ENCODE results near the gene RSPH6A. TPM values are rescaled to one million over a fixed set of nuclear protein-coding genes. Genes with fewer than 3 reads are reported as not detected.

Gene RSPH6A
- total RNA-seq, 1 donor from 2014 or later, result 0.19 TPM

DNA sequence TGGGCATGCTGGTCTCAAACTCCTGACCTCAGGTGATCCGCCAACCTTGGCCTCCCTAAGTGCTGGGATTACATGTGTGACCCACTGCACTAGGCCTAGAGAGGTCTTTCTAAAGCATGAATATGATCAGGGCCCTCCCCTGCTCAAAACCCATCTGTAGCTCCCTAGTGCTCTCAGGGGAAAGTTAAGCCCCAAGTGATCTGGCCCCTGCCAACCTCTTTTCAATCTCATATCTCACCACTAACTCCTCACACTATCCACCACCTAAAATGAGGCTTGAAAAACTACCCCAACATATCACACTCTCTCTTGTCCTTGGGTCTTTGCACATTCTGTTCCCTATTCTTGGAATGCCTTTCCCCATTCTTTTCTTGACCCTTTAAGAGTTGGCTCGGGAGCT is 20.5 kb downstream of the RSPH6A start:
- no peak for DNase-seq (ENCODE audit: extremely low spot score, unreplicated experiment)
- peak overlapping the region; percentile 18 for H3K4me3 Mint-ChIP-seq
- H3K27ac Mint-ChIP-seq, result no peak overlapping the region
- TF ChIP-seq, protein P1, sequence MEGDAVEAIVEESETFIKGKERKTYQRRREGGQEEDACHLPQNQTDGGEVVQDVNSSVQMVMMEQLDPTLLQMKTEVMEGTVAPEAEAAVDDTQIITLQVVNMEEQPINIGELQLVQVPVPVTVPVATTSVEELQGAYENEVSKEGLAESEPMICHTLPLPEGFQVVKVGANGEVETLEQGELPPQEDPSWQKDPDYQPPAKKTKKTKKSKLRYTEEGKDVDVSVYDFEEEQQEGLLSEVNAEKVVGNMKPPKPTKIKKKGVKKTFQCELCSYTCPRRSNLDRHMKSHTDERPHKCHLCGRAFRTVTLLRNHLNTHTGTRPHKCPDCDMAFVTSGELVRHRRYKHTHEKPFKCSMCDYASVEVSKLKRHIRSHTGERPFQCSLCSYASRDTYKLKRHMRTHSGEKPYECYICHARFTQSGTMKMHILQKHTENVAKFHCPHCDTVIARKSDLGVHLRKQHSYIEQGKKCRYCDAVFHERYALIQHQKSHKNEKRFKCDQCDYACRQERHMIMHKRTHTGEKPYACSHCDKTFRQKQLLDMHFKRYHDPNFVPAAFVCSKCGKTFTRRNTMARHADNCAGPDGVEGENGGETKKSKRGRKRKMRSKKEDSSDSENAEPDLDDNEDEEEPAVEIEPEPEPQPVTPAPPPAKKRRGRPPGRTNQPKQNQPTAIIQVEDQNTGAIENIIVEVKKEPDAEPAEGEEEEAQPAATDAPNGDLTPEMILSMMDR (conservative IDR thresholded peaks at IDR 0.05), result no peak
- peaks cover 4% of the 10 kb centered on the region for H3K27me3 Mint-ChIP-seq
- peaks cover 8% of the 10 kb centered on the region for H3K36me3 Mint-ChIP-seq
- H3K4me1 Mint-ChIP-seq (ENCODE audit: unreplicated experiment), result peaks cover 36% of the 10 kb centered on the region
- no peaks in the 10 kb centered on the region for H3K9me3 Mint-ChIP-seq

DNA sequence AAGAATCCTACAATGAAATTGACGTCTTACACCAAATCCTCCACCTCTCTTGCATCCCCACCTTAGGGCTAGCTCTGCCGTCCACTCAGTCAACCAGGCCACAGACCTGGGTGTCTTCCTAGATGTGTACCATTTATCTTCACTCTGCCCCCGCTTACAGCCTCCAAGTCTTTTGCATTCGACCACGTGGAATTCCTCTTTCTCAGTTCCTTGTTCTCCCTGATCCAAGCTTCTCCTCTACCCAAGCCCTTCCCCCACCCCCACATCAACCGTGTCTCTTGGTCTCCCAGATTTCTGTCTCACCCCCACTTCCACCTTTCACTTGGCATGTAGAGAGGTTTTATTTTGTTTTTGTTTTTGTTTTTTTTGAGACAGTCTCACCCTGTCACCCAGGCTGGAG is 21.2 kb downstream of the RSPH6A start:
- peaks cover 33% of the 10 kb centered on the region for H3K4me1 Mint-ChIP-seq (ENCODE audit: unreplicated experiment)
- peaks cover 11% of the 10 kb centered on the region for H3K36me3 Mint-ChIP-seq
- H3K27me3 Mint-ChIP-seq, result peaks cover under 1% of the 10 kb centered on the region
- H3K9me3 Mint-ChIP-seq, result no peaks in the 10 kb centered on the region
- no peak for DNase-seq (ENCODE audit: extremely low spot score, unreplicated experiment)
- H3K4me3 Mint-ChIP-seq, result peak overlapping the region; percentile 76
- no peak overlapping the region for H3K27ac Mint-ChIP-seq
- TF ChIP-seq, protein P1 (conservative IDR thresholded peaks at IDR 0.05), result no peak

DNA sequence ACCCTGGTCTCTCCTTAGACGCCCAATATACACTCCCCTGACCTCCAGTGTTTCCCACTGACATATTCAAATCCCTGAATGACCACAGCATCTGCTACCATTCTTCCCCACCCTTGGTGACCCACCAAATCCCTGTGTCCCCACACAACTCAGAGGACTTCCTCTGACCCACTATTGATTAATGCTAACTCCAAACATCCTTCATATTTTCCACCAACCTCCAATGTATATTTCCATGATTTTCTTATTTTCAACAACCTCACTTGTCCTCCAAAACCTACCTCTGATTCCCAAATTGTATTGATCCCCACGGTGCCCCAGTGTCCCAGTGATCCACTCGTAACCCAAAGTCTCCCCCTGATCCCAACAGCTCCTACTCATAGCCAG is 21.9 kb downstream of the RSPH6A start:
- no peak for DNase-seq (ENCODE audit: extremely low spot score, unreplicated experiment)
- Mint-ChIP-seq H3K36me3 (peaks cover 14% of the 10 kb centered on the region), H3K9me3 (no peaks in the 10 kb centered on the region), H3K27ac (peak overlapping the region; percentile 87), H3K27me3 (no peaks in the 10 kb centered on the region), H3K4me1 (ENCODE audit: unreplicated experiment) (peaks cover 31% of the 10 kb centered on the region), H3K4me3 (peak overlapping the region; percentile 88)
- TF ChIP-seq, protein P1 (conservative IDR thresholded peaks at IDR 0.05), result no peak

DNA sequence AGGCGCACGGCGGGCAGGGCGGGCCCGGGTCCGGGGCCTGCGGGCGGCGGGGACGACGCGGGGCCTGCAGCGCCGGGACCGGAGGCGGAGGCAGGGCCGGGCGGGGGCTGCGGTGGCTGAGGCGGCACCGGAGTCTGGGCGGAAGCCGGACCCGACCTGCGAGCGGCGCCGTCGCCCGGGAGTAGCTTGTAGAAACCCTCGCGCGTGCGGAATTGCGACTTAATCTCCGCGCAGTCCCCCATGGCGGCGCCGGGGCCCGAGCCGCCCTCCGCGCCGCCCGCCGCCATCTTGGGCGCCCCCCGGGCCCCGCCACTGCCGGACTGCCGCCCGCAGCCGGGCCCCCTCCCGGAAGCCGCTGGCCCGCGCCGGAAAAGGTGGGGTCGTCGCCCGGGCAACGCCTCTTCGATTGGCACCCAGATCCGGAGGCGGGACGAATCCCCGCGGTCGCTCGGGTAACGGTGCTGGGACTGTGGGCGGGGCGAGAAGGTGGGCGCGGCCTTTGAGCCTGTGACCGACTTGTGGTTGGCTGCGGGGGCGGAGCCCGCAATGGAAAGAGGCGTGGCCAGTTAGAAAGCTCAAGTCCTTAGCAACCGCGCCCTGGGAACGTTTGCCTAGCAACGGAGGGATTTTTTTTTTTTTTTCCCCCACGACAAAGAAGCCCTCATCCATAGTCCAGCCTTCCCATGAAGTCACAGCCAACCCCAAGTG is 22.5 kb downstream of the RSPH6A start, which contains the start of gene DMWD:
DMWD (minus strand) TSS at position 376 of the 708 bp plus-strand sequence; CDS start at position 287, 89 bp downstream.
- Mint-ChIP-seq H3K4me1 (ENCODE audit: unreplicated experiment) (peaks cover 31% of the 10 kb centered on the region), H3K27ac (peak within 1 kb of the TSS; percentile 87), H3K36me3 (peaks cover 16% of the 10 kb centered on the region), H3K9me3 (no peaks in the 10 kb centered on the region), H3K27me3 (no peaks in the 10 kb centered on the region), H3K4me3 (peak within 1 kb of the TSS; percentile 94)
- peak; percentile 100 for DNase-seq (ENCODE audit: extremely low spot score, unreplicated experiment)
- TF ChIP-seq, protein P1 (conservative IDR thresholded peaks at IDR 0.05), result no peak

DNA sequence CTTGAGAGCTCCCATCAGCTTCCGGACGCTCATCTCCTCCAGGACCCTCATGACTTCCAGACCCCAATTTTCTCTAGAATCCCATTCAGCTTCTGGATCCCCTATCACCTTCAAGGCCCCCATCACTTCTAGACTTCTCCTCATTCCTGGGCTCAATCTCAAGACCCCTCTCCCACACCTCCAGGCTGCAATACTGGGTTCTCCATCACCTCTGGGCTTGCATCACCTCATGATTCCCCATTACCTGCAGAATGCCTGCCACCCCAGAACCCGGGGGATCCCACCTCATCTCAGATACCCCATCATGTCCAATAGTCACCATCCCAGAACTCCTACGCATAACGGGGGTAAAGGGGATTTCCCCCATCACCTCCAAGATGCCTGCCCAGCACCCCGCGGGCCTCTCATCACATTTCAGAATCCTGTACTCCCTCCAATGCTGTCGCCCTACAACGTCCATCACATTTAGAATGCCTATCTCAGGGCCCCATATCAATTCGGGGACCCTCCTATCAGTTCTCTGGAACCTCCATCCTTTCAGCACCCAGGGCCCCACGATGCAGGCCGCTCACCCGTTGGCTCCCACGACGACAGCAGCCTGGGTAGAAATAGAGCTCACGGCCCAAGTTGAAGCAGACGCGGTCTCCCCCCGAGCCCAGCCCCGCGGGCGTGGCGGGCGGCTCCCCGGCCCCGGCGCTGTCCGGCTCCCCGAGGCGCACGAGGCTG is 23.2 kb downstream of the RSPH6A start:
- no peaks in the 10 kb centered on the region for H3K27me3 Mint-ChIP-seq
- peak overlapping the region; percentile 94 for H3K4me3 Mint-ChIP-seq
- peak overlapping the region; percentile 74 for H3K27ac Mint-ChIP-seq
- H3K9me3 Mint-ChIP-seq, result no peaks in the 10 kb centered on the region
- no peak for DNase-seq (ENCODE audit: extremely low spot score, unreplicated experiment)
- TF ChIP-seq, protein P1 (conservative IDR thresholded peaks at IDR 0.05), result no peak
- peaks cover 16% of the 10 kb centered on the region for H3K36me3 Mint-ChIP-seq
- H3K4me1 Mint-ChIP-seq (ENCODE audit: unreplicated experiment), result peaks cover 31% of the 10 kb centered on the region

Data from type B pancreatic cell (in vitro differentiated cells).